Hepatocyte (in vitro differentiated cells): Measurements from ENCODE around the gene SLC25A21. TPM values are rescaled to one million over a fixed set of nuclear protein-coding genes. Genes with fewer than 3 reads are reported as not detected.

Experiments used
- DNase-seq: peaks from one replicate; pipeline ENCODE4 v3.0.0-alpha.2; 2016; ENCODE audit warnings: low spot score
- H2AFZ ChIP-seq: fragments of 200-600 bp; sonication (generic); 2 replicates; pipeline ENCODE4 v1.6.0; 2016; ENCODE audit warnings: antibody characterized with exemption, mild to moderate bottlenecking
- H3K27ac ChIP-seq: fragments of 200-600 bp; sonication (generic); 2 replicates; pipeline ENCODE4 v1.5.1; 2016; ENCODE audit warnings: mild to moderate bottlenecking
- H3K27me3 ChIP-seq: fragments of 200-600 bp; sonication (generic); 2 replicates; pipeline ENCODE4 v1.6.1; 2016
- H3K36me3 ChIP-seq: fragments of 200-600 bp; sonication (generic); replicated peaks from 2 replicates; pipeline ENCODE4 v1.5.1; 2016; ENCODE audit warnings: low read depth; ENCODE audit not compliant: insufficient read depth
- H3K4me1 ChIP-seq: fragments of 200-600 bp; sonication (generic); 2 replicates; pipeline ENCODE4 v1.5.1; 2016; ENCODE audit warnings: mild to moderate bottlenecking, moderate library complexity; ENCODE audit not compliant: insufficient read depth
- H3K4me2 ChIP-seq: fragments of 200-600 bp; sonication (generic); 2 replicates; pipeline ENCODE4 v1.6.0; 2016
- H3K4me3 ChIP-seq: fragments of 200-600 bp; sonication (generic); 2 replicates; pipeline ENCODE4 v1.5.1; 2016; ENCODE audit warnings: mild to moderate bottlenecking
- H3K79me2 ChIP-seq: fragments of 200-600 bp; sonication (generic); 2 replicates; pipeline ENCODE4 v1.6.0; 2017; ENCODE audit warnings: mild to moderate bottlenecking
- H3K9me2 ChIP-seq: fragments of 200-600 bp; sonication (generic); replicated peaks from 2 replicates; pipeline ENCODE4 v1.6.0; 2017; ENCODE audit warnings: mild to moderate bottlenecking; ENCODE audit not compliant: insufficient read depth
- H3K9me3 ChIP-seq: fragments of 200-600 bp; sonication (generic); 2 replicates; pipeline ENCODE4 v1.5.1; 2016; ENCODE audit warnings: low read depth, mild to moderate bottlenecking
- H4K20me1 ChIP-seq: fragments of 200-600 bp; sonication (generic); 2 replicates; pipeline ENCODE4 v1.6.0; 2016; ENCODE audit warnings: mild to moderate bottlenecking; ENCODE audit not compliant: insufficient read depth, poor library complexity, severe bottlenecking
- EZH2 ChIP-seq: fragments of 200-600 bp; sonication (generic); IDR thresholded peaks from 2 replicates; pipeline ENCODE4 v1.6.1; 2016; ENCODE audit warnings: antibody characterized with exemption, mild to moderate bottlenecking, borderline replicate concordance
- EZH2phosphoT487 ChIP-seq: fragments of 200-600 bp; sonication (generic); IDR thresholded peaks from one replicate; pipeline ENCODE4 v1.6.1; 2018; ENCODE audit warnings: antibody characterized with exemption, mild to moderate bottlenecking, low read depth, moderate library complexity; ENCODE audit not compliant: unreplicated experiment, severe bottlenecking
- WGBS: methylation state at CpG from one replicate; pipeline ENCODE4 v1.1.6; 2016; ENCODE audit warnings: low lambda C conversion rate; ENCODE audit errors: missing lambda C conversion rate; 5-methylcytosine and 5-hydroxymethylcytosine counted together
- polyA plus RNA-seq: library from polyadenylated mRNA; unstranded; fragments of >200 nt; fragmentation: Nextera tagmentation; extraction: Ambion mirVana; gene quantifications from 2 replicates; pipeline ENCODE4 v1.2.1, GENCODE V29; 2016
- total RNA-seq: library from RNA; depleted of rRNA; stranded (reverse); fragments of >200 nt; gene quantifications from 2 replicates; pipeline ENCODE4 v1.2.3, GENCODE V29; 2014
- TF ChIP-seq, protein P1 (sequence below): fragments of 200-600 bp; sonication (generic); IDR thresholded peaks from 2 replicates; pipeline ENCODE4 v1.5.1; 2016; ENCODE audit warnings: antibody characterized with exemption, mild to moderate bottlenecking; ENCODE audit not compliant: poor library complexity

Gene SLC25A21
- total and polyA plus RNA-seq, 2 experiments from 2014 or later = 1.4 to 1.6 TPM

DNA sequence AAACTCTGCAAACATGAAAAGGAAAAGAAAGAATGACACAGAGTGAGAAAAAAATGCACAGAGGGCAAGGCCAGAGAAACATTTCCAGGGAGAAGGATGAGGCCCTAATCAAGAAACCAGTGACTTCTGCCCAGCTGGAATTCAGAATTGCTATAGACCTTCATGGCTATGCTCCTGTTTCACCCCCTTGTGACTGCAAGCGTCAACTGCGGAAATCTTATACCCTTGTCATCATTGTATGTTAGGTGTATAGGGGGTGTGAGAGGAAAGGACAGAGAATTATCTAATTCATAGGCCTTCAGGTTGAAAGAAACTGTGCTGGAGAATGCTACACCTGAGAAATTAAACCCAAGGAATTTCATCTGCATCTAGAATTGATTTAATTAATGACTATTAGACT is 117.5 kb downstream of the SLC25A21 start:
- no peak for TF ChIP-seq EZH2
- TF ChIP-seq, protein P1, sequence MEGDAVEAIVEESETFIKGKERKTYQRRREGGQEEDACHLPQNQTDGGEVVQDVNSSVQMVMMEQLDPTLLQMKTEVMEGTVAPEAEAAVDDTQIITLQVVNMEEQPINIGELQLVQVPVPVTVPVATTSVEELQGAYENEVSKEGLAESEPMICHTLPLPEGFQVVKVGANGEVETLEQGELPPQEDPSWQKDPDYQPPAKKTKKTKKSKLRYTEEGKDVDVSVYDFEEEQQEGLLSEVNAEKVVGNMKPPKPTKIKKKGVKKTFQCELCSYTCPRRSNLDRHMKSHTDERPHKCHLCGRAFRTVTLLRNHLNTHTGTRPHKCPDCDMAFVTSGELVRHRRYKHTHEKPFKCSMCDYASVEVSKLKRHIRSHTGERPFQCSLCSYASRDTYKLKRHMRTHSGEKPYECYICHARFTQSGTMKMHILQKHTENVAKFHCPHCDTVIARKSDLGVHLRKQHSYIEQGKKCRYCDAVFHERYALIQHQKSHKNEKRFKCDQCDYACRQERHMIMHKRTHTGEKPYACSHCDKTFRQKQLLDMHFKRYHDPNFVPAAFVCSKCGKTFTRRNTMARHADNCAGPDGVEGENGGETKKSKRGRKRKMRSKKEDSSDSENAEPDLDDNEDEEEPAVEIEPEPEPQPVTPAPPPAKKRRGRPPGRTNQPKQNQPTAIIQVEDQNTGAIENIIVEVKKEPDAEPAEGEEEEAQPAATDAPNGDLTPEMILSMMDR = no peak
- no peak for TF ChIP-seq EZH2phosphoT487
- Histone ChIP-seq H3K27ac (no peak overlapping the region), H3K4me2 (no peak overlapping the region), H3K27me3 (no peaks in the 10 kb centered on the region), H3K36me3 (no peaks in the 10 kb centered on the region), H4K20me1 (no peaks in the 10 kb centered on the region), H3K4me1 (no peaks in the 10 kb centered on the region), H3K79me2 (no peaks in the 10 kb centered on the region), H3K4me3 (no peak overlapping the region), H2AFZ (no peak overlapping the region), H3K9me2 (no peaks in the 10 kb centered on the region), H3K9me3 (no peaks in the 10 kb centered on the region)
- WGBS = 98% methylated on average over 2 of the region's 2 CpGs
- DNase-seq = no peak

DNA sequence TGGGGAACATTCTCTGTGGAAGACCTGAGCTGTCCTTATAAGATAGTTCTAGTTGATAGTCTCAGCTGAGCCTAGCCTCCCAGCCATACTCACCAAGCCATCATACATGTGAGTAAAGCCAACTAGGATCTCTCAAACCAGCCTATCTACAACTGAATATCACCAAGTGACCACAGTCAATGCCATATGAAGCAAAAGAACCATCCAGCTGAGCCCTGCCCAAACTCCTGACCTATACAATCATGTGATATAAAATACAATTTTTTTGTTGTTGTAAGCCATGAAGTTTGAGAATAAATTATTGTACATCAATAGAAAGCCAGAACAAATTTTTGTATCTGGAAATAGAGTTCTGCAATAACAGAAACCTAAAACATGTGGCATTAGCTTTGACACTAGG is 118.3 kb downstream of the SLC25A21 start:
- no peaks in the 10 kb centered on the region for H3K36me3 ChIP-seq
- no peaks in the 10 kb centered on the region for H3K9me3 ChIP-seq
- no peak overlapping the region for H3K4me2 ChIP-seq
- DNase-seq = no peak
- TF ChIP-seq EZH2 (no peak), EZH2phosphoT487 (no peak)
- TF ChIP-seq, protein P1 = no peak
- H3K79me2 ChIP-seq = no peaks in the 10 kb centered on the region
- no peak overlapping the region for H3K27ac ChIP-seq
- H3K4me3 ChIP-seq = no peak overlapping the region
- no peak overlapping the region for H2AFZ ChIP-seq
- no peaks in the 10 kb centered on the region for H4K20me1 ChIP-seq
- no peaks in the 10 kb centered on the region for H3K4me1 ChIP-seq
- no peaks in the 10 kb centered on the region for H3K27me3 ChIP-seq
- H3K9me2 ChIP-seq = no peaks in the 10 kb centered on the region

DNA sequence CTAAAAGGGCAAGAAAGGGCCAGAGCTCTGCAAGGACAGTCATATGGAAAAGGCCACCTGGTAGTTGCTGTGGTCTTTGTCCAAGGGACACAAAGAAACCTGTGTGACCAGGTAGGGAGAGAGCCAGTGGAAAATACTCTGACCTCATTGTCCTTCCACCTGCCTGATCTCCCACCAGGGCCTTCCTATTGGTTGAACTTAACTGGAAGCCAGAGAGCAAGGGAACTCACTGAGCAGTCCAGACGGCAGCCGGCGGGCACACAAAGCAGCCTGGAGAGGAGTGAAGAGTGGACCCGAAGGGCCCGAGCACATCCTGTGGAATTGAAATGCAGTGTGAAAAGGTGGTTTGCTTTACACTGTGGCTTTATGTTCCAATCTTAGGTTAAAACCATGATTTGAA is 120.7 kb downstream of the SLC25A21 start:
- Histone ChIP-seq H3K9me2 (no peaks in the 10 kb centered on the region), H3K4me2 (no peak overlapping the region), H2AFZ (no peak overlapping the region), H3K4me1 (no peaks in the 10 kb centered on the region), H3K4me3 (no peak overlapping the region), H3K27me3 (no peaks in the 10 kb centered on the region), H3K27ac (no peak overlapping the region), H3K79me2 (no peaks in the 10 kb centered on the region), H4K20me1 (no peaks in the 10 kb centered on the region), H3K9me3 (no peaks in the 10 kb centered on the region), H3K36me3 (no peaks in the 10 kb centered on the region)
- WGBS = 92% methylated on average over 5 of the region's 5 CpGs
- no peak for DNase-seq
- TF ChIP-seq EZH2phosphoT487 = no peak
- no peak for TF ChIP-seq EZH2
- TF ChIP-seq, protein P1 = no peak

DNA sequence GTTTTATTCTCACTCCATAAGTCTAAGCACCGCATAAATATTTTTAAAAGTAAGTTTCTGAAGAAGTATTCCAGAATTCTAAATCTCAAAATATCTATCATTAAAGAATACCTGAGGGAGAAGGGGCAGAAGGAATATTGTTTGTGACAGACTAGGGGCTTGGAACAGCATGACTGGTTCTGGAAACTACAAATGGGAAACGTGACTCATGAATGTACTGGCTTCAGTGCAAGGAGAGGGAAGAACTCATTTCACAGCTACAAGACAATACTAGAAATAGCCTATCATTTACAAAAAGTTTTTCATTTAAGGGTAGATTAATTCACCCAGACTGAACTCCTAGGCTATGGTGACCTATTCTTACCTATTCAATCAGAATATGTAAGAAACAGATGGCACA is 121.3 kb downstream of the SLC25A21 start:
- Histone ChIP-seq H3K9me3 (no peaks in the 10 kb centered on the region), H3K79me2 (no peaks in the 10 kb centered on the region), H4K20me1 (no peaks in the 10 kb centered on the region), H3K36me3 (no peaks in the 10 kb centered on the region), H2AFZ (no peak overlapping the region), H3K4me2 (no peak overlapping the region), H3K4me3 (no peak overlapping the region), H3K4me1 (no peaks in the 10 kb centered on the region), H3K9me2 (no peaks in the 10 kb centered on the region), H3K27me3 (no peaks in the 10 kb centered on the region), H3K27ac (no peak overlapping the region)
- no peak for TF ChIP-seq EZH2
- TF ChIP-seq, protein P1 = no peak
- no peak for TF ChIP-seq EZH2phosphoT487
- DNase-seq = no peak
- WGBS = 91% methylated on average over 2 of the region's 2 CpGs
